Skin epidermis (tissue), 12 donors: ENCODE data around the gene HIC1.

ENCODE experiments used
- H3K27ac ChIP-seq, 21 experiments: fragments of 200-600 bp; sonication (generic) in 11 of 21; one replicate each; pipeline ENCODE4 v1.5.0; 2020; ENCODE audit warnings: mild to moderate bottlenecking in 3 of 21, inconsistent platforms in 2 of 21, moderate library complexity in 2 of 21
- H3K4me3 ChIP-seq, 7 experiments: fragments of 200-600 bp; sonication (generic) in 2 of 7; one replicate each; pipeline ENCODE4 v1.5.0; 2020; ENCODE audit warnings: inconsistent platforms in 2 of 7, mild to moderate bottlenecking in 2 of 7, moderate library complexity in 1 of 7

The HIC1 gene

DNA sequence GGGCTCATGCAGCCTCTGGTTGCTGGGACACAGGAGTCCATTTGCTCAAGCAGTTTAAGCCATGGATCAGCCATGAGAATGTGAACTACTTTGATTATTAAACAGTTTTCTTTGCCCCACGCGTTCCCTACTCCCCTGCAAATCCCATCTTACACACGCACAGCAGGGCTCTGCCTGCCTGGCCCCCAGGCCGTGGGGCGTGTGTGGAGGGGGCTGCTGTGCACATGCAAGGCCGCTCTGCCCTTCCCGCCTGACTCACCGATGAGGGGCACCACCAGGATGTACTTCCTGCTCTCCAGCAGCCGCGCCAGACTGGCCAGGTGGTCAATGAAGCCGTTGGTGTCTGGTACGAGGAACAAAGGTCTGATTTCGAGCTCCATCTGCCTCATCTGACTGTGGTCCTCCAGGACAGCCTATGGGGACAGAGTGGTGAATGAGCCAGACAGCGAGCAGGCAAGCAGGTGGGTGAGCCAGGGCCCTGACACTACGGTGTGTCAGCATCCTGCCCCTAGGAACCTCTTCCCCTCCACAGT, 13.7 kb downstream of the HIC1 start:
- Histone ChIP-seq H3K27ac (peak overlapping the region in 20 of 21 experiments; percentile 1 to 91 (median 62)), H3K4me3 (no peak overlapping the region)

DNA sequence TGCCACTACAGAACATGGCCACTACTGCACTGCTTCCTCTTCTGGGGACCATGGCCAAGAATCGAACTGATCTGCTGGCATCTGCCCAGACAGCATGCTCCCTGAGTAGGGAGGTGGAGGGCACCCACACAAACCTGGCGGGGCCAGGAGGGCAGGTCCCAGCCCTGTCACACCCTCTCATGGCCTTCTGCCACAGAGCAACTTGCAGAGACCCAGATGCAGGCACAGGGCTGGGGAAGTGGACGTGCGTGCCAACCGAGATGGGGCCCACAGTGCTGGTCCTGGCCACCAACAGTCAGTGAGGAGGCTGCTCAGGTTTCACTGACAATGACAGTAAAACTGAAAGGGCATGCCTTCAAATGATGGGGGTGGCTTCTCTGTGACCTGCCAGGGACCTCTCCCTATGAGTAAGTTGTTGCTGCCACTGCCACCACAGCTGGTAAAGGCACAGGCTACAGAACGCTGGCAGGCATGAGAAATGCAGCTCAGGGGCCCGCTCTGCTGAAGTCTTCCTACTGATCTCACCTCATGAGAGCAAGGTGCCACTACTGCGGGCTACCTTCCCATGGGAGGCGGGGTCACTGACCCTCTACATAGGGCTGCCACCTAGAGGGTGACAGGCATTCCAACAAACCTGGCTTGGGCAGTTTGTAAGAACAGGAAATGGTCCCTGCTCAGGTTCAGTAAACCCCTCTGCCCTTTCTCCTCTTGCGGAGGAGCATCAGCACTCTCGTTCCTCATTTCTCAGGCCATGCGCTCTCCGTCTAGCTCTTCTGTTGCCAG, 15.5 kb downstream of the HIC1 start:
- Histone ChIP-seq H3K27ac (peak overlapping the region in 15 of 21 experiments; percentile 9 to 74 (median 54)), H3K4me3 (no peak overlapping the region)

DNA sequence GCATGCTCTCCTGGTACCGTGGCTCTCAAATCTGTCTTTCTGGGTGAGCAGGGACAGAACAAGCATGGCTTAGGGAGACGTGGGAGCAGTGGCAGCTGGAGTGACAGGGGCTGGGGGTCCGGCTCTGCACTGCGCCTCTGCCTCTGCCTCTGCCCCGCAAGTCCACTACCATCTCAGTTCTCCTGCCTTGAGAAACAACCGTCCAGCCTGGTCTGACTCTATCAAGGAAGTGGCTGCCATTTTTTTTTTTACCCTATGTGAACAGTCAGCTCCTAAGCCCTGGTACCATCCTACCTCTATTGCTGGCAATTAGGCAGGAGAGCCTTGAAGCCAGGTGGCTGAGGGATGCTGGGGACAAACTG, 16.1 kb downstream of the HIC1 start:
- H3K27ac ChIP-seq: peak overlapping the region in 15 of 21 experiments; percentile 12 to 74 (median 54)
- H3K4me3 ChIP-seq: no peak overlapping the region

DNA sequence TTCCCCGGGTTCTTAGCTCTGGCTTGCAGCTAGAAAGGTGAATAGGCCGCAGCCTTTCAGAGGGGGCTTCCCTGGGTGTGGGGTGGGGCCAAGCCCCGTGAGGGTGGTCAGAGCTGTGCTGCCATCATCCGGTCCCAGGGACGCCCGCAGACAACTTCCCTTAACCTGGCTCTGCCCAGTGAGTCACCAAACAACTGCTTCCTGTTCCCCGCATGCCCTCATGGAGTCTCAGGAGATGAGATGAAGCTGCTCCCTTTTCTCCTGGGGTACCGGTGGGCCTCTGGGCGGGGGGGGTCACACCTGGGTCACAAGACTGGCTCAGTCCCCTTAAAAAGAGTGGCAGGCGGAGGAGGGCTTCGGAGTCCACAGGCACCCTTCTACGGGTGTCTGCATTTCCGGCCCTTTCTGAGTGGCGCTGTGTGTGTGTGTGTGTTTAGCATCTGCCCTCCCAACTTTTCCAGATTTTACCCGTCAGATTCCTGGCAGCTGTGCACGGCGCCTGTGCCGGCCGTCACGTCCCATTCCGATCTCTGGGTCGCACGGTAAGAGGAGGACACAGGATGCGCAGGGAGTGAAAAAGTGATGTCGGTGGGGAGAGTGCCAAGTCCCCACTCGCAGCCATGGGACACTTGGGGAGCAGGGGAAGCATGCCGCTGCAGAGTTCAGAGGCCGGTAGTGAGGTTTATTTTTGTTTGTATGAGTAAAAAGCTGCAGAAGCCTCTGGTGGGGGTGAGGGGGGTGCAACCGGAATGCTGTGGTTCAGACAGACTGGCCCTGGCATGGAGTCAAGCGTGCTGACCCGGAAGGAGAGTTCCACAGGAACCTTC, 16.8 kb downstream of the HIC1 start:
- Histone ChIP-seq H3K27ac (peak overlapping the region in 15 of 21 experiments; percentile 12 to 74 (median 54)), H3K4me3 (no peak overlapping the region)

DNA sequence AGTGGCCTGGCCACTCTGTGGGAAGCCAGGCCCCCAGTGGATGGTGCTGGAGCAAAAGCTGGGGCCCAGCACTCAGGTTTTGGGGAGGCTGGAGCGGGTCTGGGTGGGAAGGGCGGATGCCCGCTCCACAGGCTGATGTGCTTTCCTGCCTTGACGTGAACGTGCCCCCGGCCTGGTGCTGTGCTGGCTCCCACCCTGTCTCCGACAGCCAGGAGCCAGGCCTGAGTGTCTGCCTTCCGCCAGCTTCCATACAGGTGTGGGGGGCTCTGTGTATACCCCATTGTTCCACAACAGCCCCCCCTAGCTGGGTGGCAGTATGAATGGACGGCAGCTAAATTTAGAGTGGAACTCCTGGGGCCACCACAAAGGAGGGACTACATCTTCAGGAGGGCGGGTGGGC, 20.0 kb downstream of the HIC1 start:
- Histone ChIP-seq H3K27ac (peak overlapping the region in 13 of 21 experiments; percentile 7 to 80 (median 67)), H3K4me3 (no peak overlapping the region)

DNA sequence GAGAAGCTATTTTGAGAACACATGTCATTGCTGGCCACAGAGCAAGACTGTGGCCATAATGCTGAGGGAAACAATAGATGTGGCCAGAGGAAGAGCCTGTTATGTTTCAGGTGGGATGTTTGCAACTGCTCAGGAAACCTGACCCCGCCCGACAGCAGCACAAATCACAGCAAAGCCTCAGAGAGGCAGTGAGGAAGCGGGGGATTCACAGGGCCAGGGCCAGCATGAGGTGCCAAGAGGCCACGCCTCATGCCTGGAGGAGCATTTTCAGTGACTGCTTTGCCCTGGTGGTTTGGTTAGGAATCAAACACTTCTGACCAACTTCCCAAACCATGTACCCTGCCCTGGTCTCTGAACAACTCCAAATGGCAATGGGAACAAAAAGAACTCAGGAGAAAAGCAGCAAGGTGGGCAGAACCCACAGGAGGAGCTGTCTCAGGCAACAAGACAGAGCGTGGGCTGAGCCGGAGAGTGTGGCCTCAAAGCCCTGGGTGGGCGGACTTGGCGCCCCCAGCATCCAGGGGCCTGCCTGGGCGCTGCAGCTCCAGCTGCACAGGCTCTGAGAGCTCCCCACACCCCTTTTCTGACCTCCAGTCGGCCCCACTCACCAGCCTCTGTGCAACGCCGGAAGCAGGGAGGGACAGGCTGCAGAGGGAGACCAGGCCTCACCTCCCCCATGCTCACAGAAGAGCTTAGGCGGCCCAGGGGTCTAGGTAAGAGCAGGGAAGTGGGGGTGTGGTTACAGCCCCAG, 20.6 kb downstream of the HIC1 start:
- H3K27ac ChIP-seq: peak overlapping the region in 18 of 21 experiments; percentile 7 to 80 (median 65)

DNA sequence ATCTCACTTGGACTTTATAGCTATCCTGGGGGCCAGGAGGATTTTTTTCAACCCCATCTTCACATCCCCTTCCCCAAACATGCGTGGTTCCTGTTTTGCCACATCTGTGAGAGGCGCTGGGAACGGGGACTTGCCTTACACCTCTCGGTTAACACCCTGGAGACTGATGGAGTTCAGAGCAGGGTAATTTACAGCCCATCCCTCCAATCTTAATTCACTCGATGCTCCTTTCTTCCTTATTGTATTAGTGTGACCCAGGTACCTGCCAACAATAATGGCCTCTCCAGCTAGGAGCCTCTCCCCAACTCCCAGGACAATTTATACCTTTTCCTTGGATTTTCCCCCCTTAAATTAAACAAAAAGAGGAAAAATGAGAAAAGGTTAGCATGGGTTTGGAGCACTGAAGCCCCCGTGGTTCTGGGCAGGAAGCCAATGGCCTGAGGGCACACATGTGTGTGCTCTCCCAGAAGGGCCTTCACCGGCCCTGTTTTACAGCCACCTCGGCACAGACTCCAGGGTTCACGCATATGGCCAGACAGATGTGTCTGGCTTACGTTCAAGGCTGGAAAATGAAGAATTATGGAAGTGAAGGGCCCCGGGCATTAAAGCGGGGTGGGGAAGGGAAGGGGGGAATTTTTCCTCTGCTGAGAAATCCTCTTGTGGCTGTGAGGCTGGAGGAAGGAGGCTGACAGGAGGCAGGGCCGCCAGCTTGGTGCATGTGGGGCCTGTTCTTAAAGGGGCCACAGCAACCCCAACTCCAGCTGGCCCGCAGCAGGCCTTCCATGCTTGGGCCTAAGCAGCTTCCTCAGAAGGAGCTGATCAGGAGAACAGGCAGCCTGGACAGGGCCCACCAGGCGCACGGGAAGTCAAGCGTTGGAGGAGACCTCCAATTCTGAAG, 21.4 kb downstream of the HIC1 start:
- H3K27ac ChIP-seq: peak overlapping the region in 18 of 21 experiments; percentile 7 to 80 (median 65)

More for the DNA sequence above, 20.6 kb downstream of the HIC1 start:
- H3K4me3 ChIP-seq: no peak overlapping the region

DNA sequence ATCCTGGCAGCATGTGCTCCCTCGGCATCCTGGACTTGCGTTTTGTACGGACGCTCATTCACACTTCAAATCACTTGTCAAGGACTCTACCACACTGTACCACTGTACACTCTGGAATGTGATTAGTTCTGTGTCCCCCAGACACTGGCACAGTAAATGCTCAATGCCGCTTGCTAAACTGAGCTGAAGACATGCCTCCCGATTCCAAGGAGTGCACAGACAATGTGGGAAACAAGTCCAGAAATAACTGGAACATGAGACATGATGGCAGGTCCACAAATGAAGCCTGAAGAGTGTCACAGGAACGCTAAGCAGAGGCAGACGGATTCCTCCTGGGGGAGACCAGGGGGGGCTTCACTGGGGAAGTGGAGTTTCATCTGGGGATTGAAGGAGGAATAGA, 22.1 kb downstream of the HIC1 start:
- peak overlapping the region in 13 of 21 experiments; percentile 13 to 80 (median 71) for H3K27ac ChIP-seq

More for the DNA sequence above, 21.4 kb downstream of the HIC1 start:
- H3K4me3 ChIP-seq: no peak overlapping the region

DNA sequence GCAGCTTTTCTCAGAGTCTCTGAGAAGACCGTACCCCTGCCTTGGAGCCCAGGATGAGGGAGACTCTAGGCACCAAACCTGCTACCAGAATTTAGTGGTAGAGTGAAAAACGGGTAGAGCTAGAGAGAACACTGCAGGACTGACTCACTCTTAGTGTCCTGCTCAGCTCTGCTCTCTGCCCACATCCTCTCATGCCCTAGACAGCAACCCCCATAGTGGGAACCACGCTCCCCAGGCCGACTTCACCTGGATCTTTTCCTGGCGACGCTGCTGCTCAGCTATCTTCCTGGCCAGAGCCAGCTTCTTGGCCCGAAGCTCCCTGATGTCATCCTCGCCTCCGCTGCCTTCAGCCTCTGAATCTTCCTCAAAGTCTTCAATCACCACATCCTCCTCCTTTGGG, 26.7 kb downstream of the HIC1 start:
- Histone ChIP-seq H3K4me3 (no peak overlapping the region), H3K27ac (peak overlapping the region in 8 of 21 experiments; percentile 1 to 75 (median 23))

More for the DNA sequence above, 22.1 kb downstream of the HIC1 start:
- no peak overlapping the region for H3K4me3 ChIP-seq

DNA sequence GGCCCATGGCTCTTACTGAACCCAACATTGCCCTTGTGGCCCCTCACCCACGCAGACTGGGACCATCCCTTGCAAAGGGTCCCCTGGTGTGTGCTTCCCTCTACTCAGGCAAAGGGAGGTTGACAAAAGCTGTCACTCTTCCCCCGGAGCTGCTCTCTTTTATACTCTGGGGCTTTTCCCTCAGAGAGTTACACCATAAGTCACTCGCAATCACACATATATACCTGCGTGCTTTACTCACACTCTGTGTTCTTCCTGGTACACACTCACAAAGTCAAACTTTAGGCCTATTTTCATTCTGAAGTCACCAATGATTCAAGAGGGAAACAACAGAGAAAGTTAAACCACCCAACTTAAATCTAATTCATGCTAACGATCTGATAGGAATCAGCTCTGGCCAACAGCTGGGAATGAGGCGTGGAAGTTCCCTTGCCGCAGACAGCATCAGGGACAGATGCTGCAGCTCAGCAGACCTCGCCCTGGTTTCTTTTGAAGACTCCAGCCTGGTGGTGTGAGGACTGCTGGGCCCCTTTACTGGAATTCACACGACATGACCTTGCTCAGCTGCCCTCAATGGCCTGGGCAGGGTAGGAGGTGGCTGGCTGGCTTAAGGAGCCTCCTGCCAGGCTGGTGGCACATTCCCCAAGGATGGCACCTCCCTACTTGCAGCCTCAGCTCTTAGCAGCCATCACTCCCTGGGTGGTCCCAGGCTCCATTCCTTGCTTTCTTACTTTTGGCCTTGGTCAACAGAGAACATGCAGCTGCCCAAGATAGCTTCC, 27.3 kb downstream of the HIC1 start:
- H3K4me3 ChIP-seq: no peak overlapping the region
- peak overlapping the region in 11 of 21 experiments; percentile 1 to 75 (median 24) for H3K27ac ChIP-seq

DNA sequence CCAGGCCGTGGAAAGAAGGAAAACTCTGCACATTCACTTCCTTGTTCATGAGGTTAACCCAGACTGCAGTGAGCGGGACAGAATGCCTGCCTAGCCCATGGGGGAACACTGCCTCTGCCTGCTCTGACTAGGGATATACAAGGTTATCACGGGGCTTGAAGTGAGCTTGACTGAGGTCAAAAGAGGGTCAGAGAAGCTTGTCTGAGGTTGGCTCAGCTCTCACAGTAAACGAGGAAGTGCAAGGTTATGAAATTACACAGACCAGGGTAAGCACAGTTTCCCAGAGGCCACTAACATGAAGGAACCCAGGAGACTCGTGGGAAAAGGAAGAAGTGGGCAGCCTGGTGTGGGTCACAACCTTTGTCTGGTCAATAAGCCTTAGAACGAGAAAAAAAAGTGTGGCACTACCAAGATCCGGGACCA, 28.7 kb downstream of the HIC1 start:
- Histone ChIP-seq H3K27ac (peak overlapping the region in 18 of 21 experiments; percentile 32 to 83 (median 70)), H3K4me3 (no peak overlapping the region)

DNA sequence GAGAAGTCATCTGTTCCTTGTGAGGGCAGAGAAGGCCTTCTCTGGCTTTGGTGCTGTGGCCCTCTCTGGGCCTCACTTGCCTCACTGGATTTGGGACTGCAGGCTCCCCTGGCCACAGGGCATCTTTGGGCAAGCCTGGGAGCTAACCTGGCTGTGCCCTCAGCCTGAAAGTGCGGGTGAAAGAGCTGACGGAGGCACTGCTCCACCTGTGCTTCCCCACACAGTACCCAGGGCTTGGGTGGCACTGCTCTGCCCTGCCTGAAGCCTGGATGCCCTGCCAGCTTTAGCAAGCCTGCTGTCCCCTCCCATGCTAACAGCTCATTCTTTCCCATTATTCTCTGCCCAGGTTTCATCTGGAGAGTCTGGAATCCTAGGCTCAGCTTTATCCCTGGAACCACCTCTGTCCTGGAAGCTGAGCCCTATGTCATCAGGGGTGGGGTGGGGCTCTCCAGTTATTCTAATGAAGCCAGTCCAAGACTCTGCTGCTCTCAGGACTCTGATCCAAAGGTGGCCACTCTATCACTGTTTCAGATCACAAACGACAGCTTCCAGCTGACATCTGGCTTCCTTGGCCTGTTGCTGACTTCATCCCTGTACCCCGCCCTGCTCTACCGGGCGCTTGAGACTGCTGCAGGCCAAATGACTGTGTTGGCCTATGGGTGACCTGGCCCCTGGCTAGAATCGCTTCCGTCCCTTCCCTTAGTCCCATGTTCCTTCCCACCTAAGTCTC, 29.3 kb downstream of the HIC1 start:
- H3K27ac ChIP-seq: peak overlapping the region in 19 of 21 experiments; percentile 45 to 83 (median 70)
- H3K4me3 ChIP-seq: no peak overlapping the region

DNA sequence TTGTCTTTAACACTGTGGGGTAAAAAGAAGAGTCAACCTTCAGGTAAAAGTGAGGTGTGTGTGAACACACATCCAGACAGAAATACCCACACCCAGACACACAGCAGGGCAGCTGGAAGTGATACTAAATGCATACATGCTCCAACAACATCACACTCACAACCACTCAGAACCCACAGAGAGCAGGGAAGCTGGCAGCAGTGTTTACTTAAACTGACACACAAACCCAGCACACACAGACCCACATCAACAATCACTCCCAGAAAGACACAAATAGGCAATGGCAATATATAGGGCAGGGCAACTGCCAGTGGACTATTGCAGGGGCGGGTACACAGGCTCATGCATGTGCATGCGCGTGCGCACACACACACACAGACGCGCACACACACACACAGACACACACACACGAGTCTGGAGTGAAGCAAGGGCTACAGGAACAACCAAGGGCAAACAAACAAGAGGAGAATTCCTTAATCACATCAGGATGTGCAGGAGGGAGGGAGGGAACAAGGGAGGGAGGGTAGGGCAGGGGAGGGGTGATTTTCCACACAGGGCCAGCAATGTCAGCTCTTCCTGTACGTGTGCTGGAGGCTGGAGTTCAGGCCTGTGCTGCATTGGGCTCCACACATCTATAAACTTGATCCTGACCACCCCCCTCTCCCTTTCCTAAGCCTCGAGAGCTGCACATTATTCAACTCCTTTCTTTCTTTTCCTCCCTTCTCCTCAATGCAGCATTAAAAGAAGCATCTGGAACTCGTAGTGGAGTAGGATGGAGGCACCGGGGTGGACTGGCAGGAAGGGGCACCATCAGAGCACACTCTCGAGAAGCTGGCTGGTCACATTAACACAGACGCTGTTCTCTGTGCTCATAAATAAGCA, 30.1 kb downstream of the HIC1 start:
- Histone ChIP-seq H3K27ac (peak overlapping the region in 19 of 21 experiments; percentile 9 to 82 (median 70)), H3K4me3 (no peak overlapping the region)

DNA sequence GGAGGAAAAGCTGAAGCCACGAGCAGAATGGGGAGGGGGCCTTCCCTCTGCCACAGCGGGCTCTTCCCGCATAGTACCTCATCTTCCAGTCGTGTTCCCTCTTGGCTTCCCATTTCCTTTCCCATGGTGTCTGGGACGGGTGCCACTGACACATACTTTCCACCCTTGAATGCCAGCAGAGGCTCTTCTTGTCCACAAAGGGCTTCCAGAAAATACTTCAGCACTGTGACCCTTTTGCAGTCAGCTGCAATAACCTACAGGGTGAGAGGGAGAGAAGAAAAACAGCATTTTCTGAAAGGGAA, 30.7 kb downstream of the HIC1 start:
- Histone ChIP-seq H3K27ac (peak overlapping the region in 18 of 21 experiments; percentile 28 to 82 (median 68)), H3K4me3 (no peak overlapping the region)

DNA sequence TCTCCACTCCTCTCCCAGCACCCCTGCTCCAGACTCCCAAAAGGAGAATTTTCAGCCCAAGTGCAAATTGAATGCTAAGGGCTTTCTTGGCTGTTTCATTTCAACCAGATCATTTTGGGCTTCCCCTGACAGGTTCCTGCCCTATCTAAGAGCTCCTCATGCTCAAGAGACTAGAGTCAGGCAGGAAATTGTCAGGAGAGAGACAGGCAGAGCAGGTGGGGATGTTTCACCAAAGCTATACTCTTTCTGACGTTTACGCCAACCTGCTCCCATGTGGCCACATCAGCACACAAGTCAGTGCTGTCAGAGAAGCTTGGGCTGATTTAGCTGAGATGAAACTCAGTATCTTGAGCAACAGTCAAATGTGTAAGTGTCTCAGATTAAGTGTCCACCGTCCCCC, 31.4 kb downstream of the HIC1 start:
- Histone ChIP-seq H3K4me3 (no peak overlapping the region), H3K27ac (peak overlapping the region in 12 of 21 experiments; percentile 6 to 82 (median 54))

DNA sequence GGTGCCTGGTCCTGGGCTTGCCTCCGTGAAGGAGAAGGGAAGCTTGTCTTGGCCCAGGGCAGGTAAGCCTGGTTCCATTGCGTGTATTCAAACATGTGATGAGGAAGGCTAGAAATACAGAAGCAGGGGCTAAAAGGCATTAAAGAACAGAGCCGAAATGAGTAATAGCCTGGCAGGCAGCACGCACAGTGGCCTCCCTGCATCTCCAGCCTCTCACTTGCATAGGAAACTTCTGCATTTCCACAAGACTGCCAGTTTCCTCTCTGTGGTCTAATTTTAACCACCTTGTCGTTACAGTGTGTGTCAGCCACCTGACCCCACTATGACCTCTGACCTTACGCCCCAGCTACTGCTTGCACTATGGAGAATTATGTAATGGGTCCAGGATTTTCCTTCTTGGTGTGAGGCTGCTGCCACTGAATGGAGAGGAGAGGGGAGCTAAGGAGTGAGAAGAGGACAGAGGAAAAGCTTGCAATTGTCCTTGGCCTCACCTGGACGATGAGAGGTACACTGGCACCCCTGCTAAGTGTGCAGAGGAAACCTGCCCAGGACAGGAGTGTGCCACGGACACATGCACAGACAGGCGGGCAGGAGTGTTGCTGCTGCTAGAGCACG, 32.8 kb downstream of the HIC1 start:
- Histone ChIP-seq H3K27ac (peak overlapping the region in 9 of 21 experiments; percentile 5 to 83 (median 48)), H3K4me3 (no peak overlapping the region)
